ENCODE results near the gene CHAC1.

- TF ChIP-seq CTCF (IDR thresholded peaks at IDR 0.05; ENCODE audit: poor library complexity, severe bottlenecking) = no peak
- TF ChIP-seq EZH2 (IDR thresholded peaks at IDR 0.05; ENCODE audit: borderline replicate concordance, insufficient read depth, low read length, poor library complexity, severe bottlenecking) = no peak
Observed at GRCh38 chr15:40932156-40932555, 21.1 kb upstream of the CHAC1 start.

All from neural cell (in vitro differentiated cells).